HCT116 (cell line): Measurements from ENCODE around the gene APOA5. TPM values are rescaled to one million over a fixed set of nuclear protein-coding genes. Genes with fewer than 3 reads are reported as not detected.

Experiments used
- ATAC-seq: fragments of 200-7000 bp; cut with Tn5 transposase; 2 replicates; pipeline ENCODE4 v1.9.1; 2020; ENCODE audit warnings: mild to moderate bottlenecking, moderate library complexity
- BruUV-seq: library from RNA; stranded (reverse); fragments of 400-500 nt; replicated peaks from 2 replicates; lab custom pipeline; 2021; lab: Mats Ljungman, UMichigan
- CTCF ChIA-PET: fragments of 300-600 bp; sonication (Branson Sonifier 250); formaldehyde crosslinking; loops from one replicate; lab custom pipeline; 2021; ENCODE audit warnings: antibody characterized with exemption; lab: Charles Lee
- POLR2A ChIA-PET: fragments of 300-600, 350-600 bp; sonication (Branson Sonifier 250); formaldehyde crosslinking; loops from one replicate; lab custom pipeline; 2021; ENCODE audit warnings: antibody characterized with exemption; lab: Charles Lee
- RAD21 ChIA-PET, 2 experiments: fragments of 300-600 bp; sonication (Branson Sonifier 250); formaldehyde crosslinking; loops; one replicate each; lab custom pipeline; 2023; ENCODE audit warnings: low total read pairs in 2 of 2; ENCODE audit not compliant: uncharacterized antibody in 2 of 2, unreplicated experiment in 2 of 2, low non-redundant PET in 1 of 2; lab: Charles Lee
- DNase-seq: peaks from one replicate; pipeline ENCODE4 v3.0.0-alpha.2; 2010; ENCODE audit warnings: low read depth, low spot score
- H2AFZ ChIP-seq: fragments of 200-600 bp; shearing (Covaris generic), sonication (generic); 2 replicates; pipeline ENCODE4 v1.6.1; 2017; ENCODE audit warnings: low read depth, mixed run types, mixed read lengths, antibody characterized with exemption, low read length; ENCODE audit not compliant: poor library complexity, severe bottlenecking
- H3K27ac ChIP-seq: 2 replicates; pipeline ENCODE4 v1.5.1; 2012; ENCODE audit warnings: low read depth, low read length
- H3K27me3 ChIP-seq: fragments of 200-600 bp; sonication (generic); 2 replicates; pipeline ENCODE4 v1.6.1; 2016; ENCODE audit warnings: mixed run types, low read length, mixed read lengths; ENCODE audit not compliant: insufficient read depth
- H3K36me3 ChIP-seq, 2 experiments: fragments of 200-500 bp in 1 of 2; fragments of 200-600 bp in 1 of 2; sonication (Bioruptor generic) in 1 of 2; sonication (generic) in 1 of 2; 2 replicates each; pipeline versions ENCODE4 v1.5.1 to v1.6.1; 2014 to 2016; ENCODE audit warnings: low read length in 2 of 2, inconsistent platforms in 1 of 2, mixed read lengths in 1 of 2, mixed run types in 1 of 2; ENCODE audit not compliant: insufficient read depth in 2 of 2, control insufficient read depth in 1 of 2
- H3K4me1 ChIP-seq, 2 experiments: fragments of 200-600 bp in 1 of 2; sonication (generic) in 1 of 2; 2 replicates each; pipeline versions ENCODE4 v1.5.1 to v1.6.1; 2012 to 2017; ENCODE audit warnings: low read length in 2 of 2, inconsistent platforms in 1 of 2, mild to moderate bottlenecking in 1 of 2, mixed read lengths in 1 of 2, mixed run types in 1 of 2, moderate library complexity in 1 of 2; ENCODE audit not compliant: insufficient read depth in 2 of 2, control insufficient read depth in 1 of 2
- H3K4me2 ChIP-seq: fragments of 200-600 bp; sonication (generic); 2 replicates; pipeline ENCODE4 v1.6.1; 2017; ENCODE audit warnings: mixed run types, low read length, mixed read lengths
- H3K4me3 ChIP-seq, 2 experiments: fragments of 200-600 bp in 1 of 2; sonication (generic) in 1 of 2; replicated peaks in 1 of 2; 2 replicates each; pipeline ENCODE4 v1.5.1; 2011 to 2016; ENCODE audit warnings: low read length in 2 of 2, control low read depth in 1 of 2, low read depth in 1 of 2, mild to moderate bottlenecking in 1 of 2, mixed read lengths in 1 of 2, mixed run types in 1 of 2
- H3K79me2 ChIP-seq: fragments of 200-600 bp; sonication (generic); 2 replicates; pipeline ENCODE4 v1.6.1; 2017; ENCODE audit warnings: mild to moderate bottlenecking, mixed run types, low read length, moderate library complexity, mixed read lengths; ENCODE audit not compliant: insufficient read depth
- H3K9ac ChIP-seq: fragments of 200-600 bp; sonication (generic); 2 replicates; pipeline ENCODE4 v1.6.1; 2016; ENCODE audit warnings: low read length, mixed read lengths
- H3K9me2 ChIP-seq: fragments of 200-600 bp; sonication (generic), shearing (Covaris generic); 2 replicates; pipeline ENCODE4 v1.6.1; 2017; ENCODE audit warnings: mixed run types, mild to moderate bottlenecking, moderate library complexity; ENCODE audit not compliant: insufficient read depth
- H3K9me3 ChIP-seq, 2 experiments: fragments of 200-500 bp in 1 of 2; fragments of 200-600 bp in 1 of 2; sonication (Bioruptor generic) in 1 of 2; sonication (generic) in 1 of 2; 2 replicates each; pipeline ENCODE4 v1.6.1; 2014 to 2017; ENCODE audit warnings: low read length in 2 of 2, mixed read lengths in 2 of 2, inconsistent platforms in 1 of 2, low read depth in 1 of 2, mild to moderate bottlenecking in 1 of 2, mixed run types in 1 of 2, moderate library complexity in 1 of 2; ENCODE audit not compliant: control insufficient read depth in 1 of 2, insufficient read depth in 1 of 2
- H4K20me1 ChIP-seq: fragments of 200-600 bp; sonication (generic), shearing (Covaris generic); 2 replicates; pipeline ENCODE4 v1.6.1; 2017; ENCODE audit warnings: mixed run types, mild to moderate bottlenecking, moderate library complexity; ENCODE audit not compliant: insufficient read depth
- EGR1 ChIP-seq: IDR thresholded peaks from 2 replicates; pipeline ENCODE4 v1.6.1; 2012; ENCODE audit warnings: low read depth
- ELF1 ChIP-seq: IDR thresholded peaks from 2 replicates; pipeline ENCODE4 v1.6.1; 2012; ENCODE audit warnings: low read depth, borderline replicate concordance
- FOSL1 ChIP-seq: IDR thresholded peaks from 2 replicates; pipeline ENCODE4 v1.6.1; 2012; ENCODE audit warnings: low read depth
- JUND ChIP-seq: IDR thresholded peaks from 2 replicates; pipeline ENCODE4 v1.6.1; 2012
- POLR2AphosphoS5 ChIP-seq: IDR thresholded peaks from 2 replicates; pipeline ENCODE4 v1.6.1; 2011; ENCODE audit warnings: mild to moderate bottlenecking, low read depth, low read length, moderate library complexity
- SIN3A ChIP-seq: IDR thresholded peaks from 2 replicates; pipeline ENCODE4 v1.6.1; 2012; ENCODE audit warnings: low read depth
- SP1 ChIP-seq: IDR thresholded peaks from 2 replicates; pipeline ENCODE4 v1.6.1; 2012; ENCODE audit warnings: low read depth
- ZBTB33 ChIP-seq: IDR thresholded peaks from 2 replicates; pipeline ENCODE4 v1.6.1; 2011; ENCODE audit warnings: mild to moderate bottlenecking, low read length, moderate library complexity; ENCODE audit not compliant: insufficient replicate concordance; ENCODE audit errors: extremely low read depth
- intact Hi-C: fragments of 100-400 bp; cut with micrococcal nuclease; formaldehyde crosslinking; loops from 2 replicates; pipeline ENCODE4 v1.10.0; 2022
- total RNA-seq: library from RNA; stranded (reverse); gene quantifications from one replicate; pipeline ENCODE4 v1.2.1, GENCODE V29; 2021; ENCODE audit not compliant: unreplicated experiment
- TF ChIP-seq, protein P1 (sequence below): IDR thresholded peaks from 2 replicates; pipeline ENCODE4 v1.6.1; 2012

Gene APOA5
- total RNA-seq, 1 experiment from 2014 or later: 0.12 TPM

DNA sequence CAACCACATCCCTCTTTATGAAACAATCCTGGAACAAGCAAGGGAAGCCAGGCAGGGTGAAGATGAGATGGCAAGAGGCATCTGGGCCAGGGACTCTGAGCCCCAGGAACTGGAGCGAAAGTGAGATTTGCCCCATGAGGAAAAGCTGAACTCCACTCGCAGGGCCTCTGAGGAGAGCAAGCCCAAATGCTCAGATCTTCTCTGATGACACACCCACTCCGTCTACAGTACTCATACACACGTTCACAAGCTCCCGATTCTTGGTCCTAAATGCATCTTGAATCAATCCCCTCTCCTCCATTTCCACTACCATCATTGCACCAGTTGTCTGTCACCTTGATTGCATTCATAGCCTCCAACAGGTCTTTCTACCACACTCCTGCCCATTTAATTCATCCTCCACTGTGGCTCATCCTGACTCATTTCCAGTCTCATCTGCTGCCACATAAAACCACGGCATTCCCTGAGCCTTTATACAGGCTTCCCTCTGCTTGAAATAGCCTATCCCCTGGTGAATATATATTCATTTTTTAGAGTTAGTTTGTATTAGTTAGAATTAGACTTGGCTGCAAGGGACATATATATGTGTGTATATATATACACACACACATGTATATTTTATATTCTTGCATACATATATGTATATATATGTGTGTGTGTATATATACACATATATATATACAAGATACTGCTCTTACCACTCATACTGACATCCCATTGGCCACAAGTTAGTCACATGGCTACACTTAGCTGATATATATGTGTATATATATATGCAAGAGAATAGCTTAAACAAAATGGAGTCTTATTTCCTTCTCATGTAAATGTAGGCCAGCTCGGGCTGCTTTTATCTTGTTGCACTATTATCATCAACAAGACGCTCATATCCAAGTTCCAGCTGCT, 1.4 kb upstream of the APOA5 start:
- Histone ChIP-seq H3K27ac (no peak overlapping the region), H3K79me2 (no peaks in the 10 kb centered on the region), H3K9me3 (no peaks in the 10 kb centered on the region), H3K36me3 (no peaks in the 10 kb centered on the region), H4K20me1 (no peaks in the 10 kb centered on the region), H3K4me1 (peaks cover 7 to 31% of the 10 kb centered on the region in 2 experiments; a peak in 3 of 4 replicates), H3K9ac (no peak overlapping the region), H2AFZ (peak overlapping the region; percentile 92), H3K4me2 (no peak overlapping the region), H3K9me2 (no peaks in the 10 kb centered on the region), H3K4me3 (no peak overlapping the region), H3K27me3 (no peaks in the 10 kb centered on the region)
- no TSS peak for BruUV-seq
- no peak for TF ChIP-seq ZBTB33
- TF ChIP-seq SP1: no peak
- no peak for TF ChIP-seq SIN3A
- no peak for TF ChIP-seq POLR2AphosphoS5
- TF ChIP-seq FOSL1: no peak; the same call in 1 of the 2 replicates
- TF ChIP-seq ELF1: no peak
- TF ChIP-seq, protein P1, sequence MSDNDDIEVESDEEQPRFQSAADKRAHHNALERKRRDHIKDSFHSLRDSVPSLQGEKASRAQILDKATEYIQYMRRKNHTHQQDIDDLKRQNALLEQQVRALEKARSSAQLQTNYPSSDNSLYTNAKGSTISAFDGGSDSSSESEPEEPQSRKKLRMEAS: no peak
- TF ChIP-seq EGR1: no peak
- no peak for TF ChIP-seq JUND
- intact Hi-C loops: loop anchor here (5.0 kb wide), 1 partner anchor 434 kb away; no protein-coding TSS in a partner anchor
- no peak for DNase-seq
- ATAC-seq: no peak; the same call in 1 of the 2 replicates
- ChIA-PET POLR2A (interaction anchor here (0.6 to 0.7 kb wide), 2 partner anchors 18 to 351 kb away, joined by 3 read pairs; partner anchors contain the start of gene PAFAH1B2), CTCF (interaction anchor here (1.9 kb wide), 1 partner anchor 43 kb away, joined by 13 read pairs; no protein-coding TSS in a partner anchor), RAD21 (interaction anchor here in 1 of 2 experiments (0.5 to 1.1 kb wide), 2 partner anchors 43 to 44 kb away, joined by 3 to 7 read pairs; partner anchors contain the start of gene APOA1)
